Measurements from ENCODE around the gene SULT1A1.
"Not testable (repeated sequence)": the region's sequence is repeated elsewhere in the genome, so short reads cannot be mapped to it uniquely, and the experiment has no call there.

Gene SULT1A1

GRCh38 chr16:28590384-28591340 is 19.2 kb downstream of the SULT1A1 start:
- no peak for DNase-seq (ENCODE audit: low spot score)

GRCh38 chr16:28589930-28590329 is 19.9 kb downstream of the SULT1A1 start:
- no peak for DNase-seq (ENCODE audit: low spot score)

- DNase-seq (ENCODE audit: low spot score): no peak
Measured at GRCh38 chr16:28589069-28589468, 20.8 kb downstream of the SULT1A1 start.

- no peak for DNase-seq (ENCODE audit: low spot score)
Measured at GRCh38 chr16:28587386-28587785, 22.5 kb downstream of the SULT1A1 start.

- no peak for DNase-seq (ENCODE audit: low spot score)
Measured at GRCh38 chr16:28586466-28586865, 23.4 kb downstream of the SULT1A1 start.

- no peak for DNase-seq (ENCODE audit: low spot score)
Measured at GRCh38 chr16:28585674-28586073, 24.2 kb downstream of the SULT1A1 start.

GRCh38 chr16:28580726-28581315 is 29.0 kb downstream of the SULT1A1 start:
- no peak for DNase-seq (ENCODE audit: low spot score)

GRCh38 chr16:28575446-28576109 is 34.3 kb downstream of the SULT1A1 start:
- no peak for DNase-seq (ENCODE audit: low spot score)

GRCh38 chr16:28574925-28575324 is 34.9 kb downstream of the SULT1A1 start:
- no peak for DNase-seq (ENCODE audit: low spot score)

- no peak for DNase-seq (ENCODE audit: low spot score)
Measured at GRCh38 chr16:28573738-28574718, 35.8 kb downstream of the SULT1A1 start.

- DNase-seq (ENCODE audit: low spot score): no peak
Measured at GRCh38 chr16:28572696-28573510, 36.9 kb downstream of the SULT1A1 start.

GRCh38 chr16:28569968-28570752 is 39.7 kb downstream of the SULT1A1 start:
- DNase-seq (ENCODE audit: low spot score): no peak

GRCh38 chr16:28569021-28569420 is 40.8 kb downstream of the SULT1A1 start:
- DNase-seq (ENCODE audit: low spot score): no peak

GRCh38 chr16:28567292-28567691 is 42.6 kb downstream of the SULT1A1 start:
- DNase-seq (ENCODE audit: low spot score): no peak

- DNase-seq (ENCODE audit: low spot score): not testable (repeated sequence)
Measured at GRCh38 chr16:28566233-28566925, 43.5 kb downstream of the SULT1A1 start.

GRCh38 chr16:28563218-28563617 is 46.6 kb downstream of the SULT1A1 start:
- no peak for DNase-seq (ENCODE audit: low spot score)

GRCh38 chr16:28562199-28562598 is 47.6 kb downstream of the SULT1A1 start:
- no peak for DNase-seq (ENCODE audit: low spot score)

GRCh38 chr16:28561557-28562187 is 48.2 kb downstream of the SULT1A1 start:
- DNase-seq (ENCODE audit: low spot score): no peak

- no peak for DNase-seq (ENCODE audit: low spot score)
Measured at GRCh38 chr16:28558456-28558855, 51.4 kb downstream of the SULT1A1 start.
